Measurements from ENCODE around the gene C3orf49.

DNA sequence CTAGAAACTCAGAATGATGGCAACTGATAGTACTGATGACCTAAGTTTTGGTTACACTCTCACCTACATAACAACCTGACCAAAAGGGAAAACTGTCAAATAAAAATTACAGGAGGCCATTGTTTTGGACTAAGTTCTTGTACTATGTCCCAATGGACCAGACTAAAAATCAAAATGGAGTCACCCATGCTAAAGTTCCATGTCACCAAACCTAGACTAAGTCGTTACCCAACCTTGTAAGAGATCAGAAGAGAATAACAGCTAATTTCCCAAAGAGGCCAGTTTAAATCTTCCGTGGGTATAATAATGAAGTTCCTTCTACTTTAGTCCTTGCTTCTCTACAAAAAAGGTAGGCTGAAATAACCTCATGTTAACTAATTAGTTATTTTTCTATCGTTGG, 32.2 kb downstream of the C3orf49 start:
- TF ChIP-seq, protein P1, sequence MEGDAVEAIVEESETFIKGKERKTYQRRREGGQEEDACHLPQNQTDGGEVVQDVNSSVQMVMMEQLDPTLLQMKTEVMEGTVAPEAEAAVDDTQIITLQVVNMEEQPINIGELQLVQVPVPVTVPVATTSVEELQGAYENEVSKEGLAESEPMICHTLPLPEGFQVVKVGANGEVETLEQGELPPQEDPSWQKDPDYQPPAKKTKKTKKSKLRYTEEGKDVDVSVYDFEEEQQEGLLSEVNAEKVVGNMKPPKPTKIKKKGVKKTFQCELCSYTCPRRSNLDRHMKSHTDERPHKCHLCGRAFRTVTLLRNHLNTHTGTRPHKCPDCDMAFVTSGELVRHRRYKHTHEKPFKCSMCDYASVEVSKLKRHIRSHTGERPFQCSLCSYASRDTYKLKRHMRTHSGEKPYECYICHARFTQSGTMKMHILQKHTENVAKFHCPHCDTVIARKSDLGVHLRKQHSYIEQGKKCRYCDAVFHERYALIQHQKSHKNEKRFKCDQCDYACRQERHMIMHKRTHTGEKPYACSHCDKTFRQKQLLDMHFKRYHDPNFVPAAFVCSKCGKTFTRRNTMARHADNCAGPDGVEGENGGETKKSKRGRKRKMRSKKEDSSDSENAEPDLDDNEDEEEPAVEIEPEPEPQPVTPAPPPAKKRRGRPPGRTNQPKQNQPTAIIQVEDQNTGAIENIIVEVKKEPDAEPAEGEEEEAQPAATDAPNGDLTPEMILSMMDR (IDR thresholded peaks at IDR 0.05 in 4 of 5, conservative IDR thresholded peaks at IDR 0.05 in 1 of 5), result no peak
- no peak for TF ChIP-seq POLR2A (IDR thresholded peaks at IDR 0.05)

All from gastrocnemius medialis (tissue), 4 donors.